Measurements from ENCODE around the gene MAOA.
"Not testable (repeated sequence)": the region's sequence is repeated elsewhere in the genome, so short reads cannot be mapped to it uniquely, and the experiment has no call there.

MAOA gene

DNA sequence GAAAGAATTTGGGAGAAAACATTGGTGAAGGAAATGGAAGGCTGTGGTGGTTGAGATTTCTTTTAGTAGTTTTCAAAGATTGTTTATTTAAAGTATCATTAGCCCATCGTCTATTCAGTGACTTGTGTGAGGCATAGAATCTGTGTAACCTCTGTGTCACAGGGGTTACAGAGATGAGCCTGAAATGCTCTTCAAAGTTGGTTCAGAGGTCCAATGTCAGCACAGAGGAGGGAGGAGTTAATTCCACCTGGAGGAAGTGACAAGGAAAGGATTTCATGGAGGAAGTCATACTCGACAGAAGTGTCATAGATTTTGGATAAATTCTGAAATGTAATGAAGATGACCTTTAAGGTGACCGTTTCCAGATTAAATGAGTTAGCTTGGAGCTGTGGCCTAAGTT lies 8.2 kb downstream of the MAOA start:
- DNase-seq: no peak

DNA sequence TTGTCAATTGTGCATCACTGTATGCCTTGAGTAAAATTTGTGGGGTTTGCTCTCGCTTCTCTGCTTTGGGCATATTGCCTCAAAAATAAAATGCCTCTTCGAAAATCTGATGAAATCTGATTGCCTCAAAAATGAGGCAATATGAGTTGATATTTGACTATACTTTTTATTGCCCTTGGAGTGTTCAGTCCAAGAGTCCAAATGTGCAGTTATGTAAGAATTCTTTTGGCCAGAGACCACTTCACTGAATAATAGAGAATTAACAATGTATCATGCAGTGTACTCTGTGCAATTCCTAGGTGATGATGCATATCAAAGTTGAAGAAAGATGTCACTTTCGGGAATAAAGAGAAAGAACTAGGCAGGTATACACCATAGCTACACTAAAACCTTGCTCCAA lies 8.6 kb downstream of the MAOA start:
- DNase-seq: no peak

DNA sequence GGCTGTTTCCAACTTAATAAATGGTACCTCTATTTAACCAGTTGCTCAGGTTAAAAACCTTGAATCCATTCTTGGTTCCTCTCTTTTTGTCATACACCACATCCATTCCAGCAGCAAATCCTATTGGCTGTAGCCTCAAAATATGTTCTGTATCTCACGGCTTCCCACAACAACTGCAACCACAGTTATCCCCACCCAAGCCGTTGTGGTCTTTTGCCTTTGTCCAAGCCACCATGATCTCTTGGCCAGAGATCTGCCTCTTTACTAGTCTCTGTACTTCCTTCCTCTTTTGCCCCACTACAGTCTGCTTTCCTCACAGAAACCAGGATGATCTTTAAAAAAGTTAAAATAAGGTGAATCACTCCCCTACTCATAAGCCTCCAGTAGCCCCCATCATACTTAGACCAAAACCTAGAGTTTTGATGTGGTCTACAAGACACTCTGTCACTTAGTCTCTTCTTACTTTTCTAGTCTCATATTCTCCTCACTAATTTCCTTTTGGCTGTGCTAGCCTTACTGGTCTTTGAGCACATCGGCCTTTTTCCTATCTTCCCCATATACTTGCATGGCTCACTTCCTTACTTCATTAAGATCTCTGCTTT lies 10.3 kb downstream of the MAOA start:
- no peak for DNase-seq

DNA sequence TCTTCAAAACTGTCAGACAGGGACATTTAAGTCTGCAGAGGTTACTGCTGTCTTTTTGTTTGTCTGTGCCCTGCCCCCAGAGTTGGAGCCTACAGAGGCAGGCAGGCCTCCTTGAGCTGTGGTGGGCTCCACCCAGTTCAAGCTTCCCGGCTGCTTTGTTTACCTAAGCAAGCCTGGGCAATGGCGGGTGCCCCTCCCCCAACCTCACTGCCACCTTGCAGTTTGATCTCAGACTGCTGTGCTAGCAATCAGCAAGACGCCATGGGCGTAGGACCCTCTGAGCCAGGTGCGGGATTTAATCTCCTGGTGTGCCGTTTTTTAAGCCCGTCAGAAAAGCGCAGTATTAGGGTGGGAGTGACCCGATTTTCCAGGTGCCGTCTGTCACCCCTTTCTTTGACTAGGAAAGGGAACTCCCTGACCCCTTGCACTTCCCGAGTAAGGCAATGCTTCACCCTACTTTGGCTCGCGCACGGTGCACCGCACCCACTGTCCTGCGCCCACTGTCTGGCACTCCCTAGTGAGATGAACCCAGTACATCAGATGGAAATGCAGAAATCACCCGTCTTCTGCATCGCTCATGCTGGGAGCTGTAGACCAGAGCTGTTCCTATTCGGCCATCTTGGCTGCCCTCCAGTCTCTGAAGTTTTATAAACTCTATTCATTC lies 20.0 kb downstream of the MAOA start:
- DNase-seq: not testable (repeated sequence)

DNA sequence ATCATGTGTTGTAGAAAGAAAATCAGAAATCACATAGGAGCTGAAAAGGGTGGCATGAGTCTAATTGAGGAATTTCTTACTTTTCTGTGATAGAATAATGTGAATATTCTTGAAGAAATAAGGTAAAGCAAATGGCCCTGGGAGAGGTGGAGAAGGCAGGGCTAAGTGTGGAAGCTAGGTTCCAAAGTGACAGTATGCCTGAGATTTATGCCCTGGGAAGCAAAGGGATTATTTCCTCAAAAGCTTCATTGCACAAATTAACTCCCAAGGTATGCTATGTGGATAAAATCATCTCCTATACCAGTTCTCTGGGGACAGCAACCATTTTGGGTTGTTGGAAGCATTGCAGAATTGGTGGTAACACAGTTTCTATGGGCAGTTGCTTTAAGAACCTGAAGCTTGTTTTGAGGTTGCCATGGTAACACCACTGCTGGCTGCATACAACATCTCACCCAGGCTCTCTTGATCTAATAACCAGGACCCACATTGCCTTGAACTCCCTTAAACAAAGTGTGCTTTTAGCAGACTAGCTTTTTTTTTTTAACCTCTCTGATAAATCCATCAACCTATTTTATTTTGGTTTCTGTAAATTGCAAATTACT lies 21.0 kb downstream of the MAOA start:
- peak; percentile 31 for DNase-seq

DNA sequence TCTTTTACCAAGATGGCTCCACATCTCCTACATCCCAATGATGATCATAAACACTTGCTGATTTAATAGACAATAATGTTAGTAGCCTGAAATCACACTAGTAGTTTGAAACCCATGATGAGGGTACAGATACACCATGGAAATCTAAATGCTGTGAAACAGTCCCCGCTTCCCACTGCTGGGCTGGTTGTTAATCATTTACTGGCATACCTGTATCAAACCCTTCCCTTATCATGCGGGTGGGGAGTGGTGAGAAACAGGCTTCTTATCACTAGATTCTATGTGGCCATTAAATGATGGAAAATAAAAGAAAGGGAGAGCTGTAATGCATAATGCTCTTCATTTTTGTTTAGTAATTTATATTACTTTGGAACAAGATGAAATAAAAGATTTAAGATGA lies 21.9 kb downstream of the MAOA start:
- DNase-seq: no peak

DNA sequence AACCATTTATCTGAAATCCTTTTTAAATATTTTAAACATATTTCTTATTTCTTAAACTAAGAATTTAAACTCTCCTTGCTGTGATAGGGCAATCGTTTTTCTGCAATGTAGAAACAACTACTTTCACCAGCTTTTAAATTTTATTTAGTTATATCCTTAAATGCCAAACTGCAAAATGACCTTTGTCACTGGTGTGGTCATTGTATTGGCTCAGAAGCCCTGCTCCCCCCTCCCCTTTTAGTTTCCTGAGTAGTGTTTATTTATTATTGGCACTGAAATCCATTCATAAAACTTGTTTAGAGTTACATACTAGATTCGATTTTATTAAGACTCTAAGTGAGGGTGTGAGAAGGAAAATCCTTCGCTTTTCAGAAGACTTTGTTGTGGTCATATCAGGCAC lies 23.0 kb downstream of the MAOA start:
- DNase-seq: no peak

DNA sequence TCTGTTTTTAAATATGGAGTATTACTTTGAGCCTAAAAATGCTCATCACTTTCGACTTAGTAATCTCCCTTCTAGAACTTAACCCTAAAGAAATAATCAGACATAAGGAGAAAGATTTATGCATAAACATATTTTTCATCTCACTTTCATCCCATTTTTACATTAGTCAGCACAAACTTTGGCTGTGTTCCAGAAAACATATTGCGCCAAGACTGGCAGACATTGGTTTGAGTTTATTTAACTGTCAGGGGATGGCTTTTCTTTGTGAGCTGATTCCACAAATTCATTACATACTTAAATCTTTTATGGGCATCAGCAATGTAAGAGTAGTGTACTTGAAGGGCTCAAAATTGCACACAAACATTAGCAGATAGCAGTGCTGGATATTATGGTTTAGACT lies 23.7 kb downstream of the MAOA start:
- no peak for DNase-seq

DNA sequence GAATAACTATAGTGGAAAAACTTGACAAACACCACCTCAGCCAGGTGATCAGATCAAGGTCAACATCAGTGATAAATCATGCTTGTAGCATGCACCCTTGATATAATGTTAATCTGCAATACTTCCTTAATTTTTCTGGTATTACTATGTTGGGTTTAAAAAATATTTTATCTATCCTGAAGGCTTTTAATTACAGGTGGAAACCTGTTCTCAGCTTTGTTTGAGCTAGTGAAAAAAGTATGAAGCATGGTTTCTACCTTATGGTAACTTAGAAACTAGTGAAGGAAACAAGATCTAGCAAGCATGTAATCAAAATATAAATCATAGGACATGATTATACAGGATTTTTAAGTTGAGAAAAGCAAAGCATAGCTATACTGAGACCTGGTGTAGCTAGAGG lies 26.6 kb downstream of the MAOA start:
- no peak for DNase-seq

DNA sequence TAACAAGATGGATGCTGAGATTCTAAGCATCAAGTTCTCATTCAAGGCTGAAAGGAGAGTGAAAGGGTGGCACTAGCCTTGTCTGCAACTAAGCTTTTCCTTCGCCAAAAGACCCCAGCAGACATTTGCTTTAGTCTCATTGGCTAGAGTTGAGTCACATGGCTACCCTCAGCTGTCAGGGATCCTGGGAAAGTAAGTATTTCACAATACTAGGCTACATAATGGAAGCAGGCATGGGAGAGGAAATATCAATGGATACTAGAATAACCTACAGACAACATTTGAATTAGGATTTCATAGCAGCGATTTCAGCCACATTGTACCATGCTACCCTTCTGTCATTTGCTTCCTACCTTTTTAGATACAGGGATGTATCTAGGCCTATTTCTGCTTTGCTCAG lies 29.1 kb downstream of the MAOA start:
- DNase-seq: no peak

DNA sequence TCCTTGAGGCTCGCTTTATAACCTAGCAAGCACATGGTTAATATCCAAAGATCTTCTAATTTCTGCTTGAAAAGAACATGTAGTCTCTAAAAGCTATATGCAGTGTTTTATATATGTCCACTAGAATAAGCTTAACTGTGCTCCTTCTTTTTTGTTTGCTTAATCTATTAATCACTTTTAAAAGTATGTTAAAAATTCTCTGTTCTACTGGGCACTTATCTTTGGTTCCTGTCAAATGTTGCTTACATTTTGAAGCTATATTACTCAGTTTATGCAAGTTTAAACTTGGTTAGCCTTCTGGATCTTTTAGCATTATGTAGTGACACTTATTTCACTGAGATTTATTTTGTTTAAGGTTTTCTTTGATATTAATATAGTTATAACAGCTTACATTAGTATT lies 32.5 kb downstream of the MAOA start:
- no peak for DNase-seq

DNA sequence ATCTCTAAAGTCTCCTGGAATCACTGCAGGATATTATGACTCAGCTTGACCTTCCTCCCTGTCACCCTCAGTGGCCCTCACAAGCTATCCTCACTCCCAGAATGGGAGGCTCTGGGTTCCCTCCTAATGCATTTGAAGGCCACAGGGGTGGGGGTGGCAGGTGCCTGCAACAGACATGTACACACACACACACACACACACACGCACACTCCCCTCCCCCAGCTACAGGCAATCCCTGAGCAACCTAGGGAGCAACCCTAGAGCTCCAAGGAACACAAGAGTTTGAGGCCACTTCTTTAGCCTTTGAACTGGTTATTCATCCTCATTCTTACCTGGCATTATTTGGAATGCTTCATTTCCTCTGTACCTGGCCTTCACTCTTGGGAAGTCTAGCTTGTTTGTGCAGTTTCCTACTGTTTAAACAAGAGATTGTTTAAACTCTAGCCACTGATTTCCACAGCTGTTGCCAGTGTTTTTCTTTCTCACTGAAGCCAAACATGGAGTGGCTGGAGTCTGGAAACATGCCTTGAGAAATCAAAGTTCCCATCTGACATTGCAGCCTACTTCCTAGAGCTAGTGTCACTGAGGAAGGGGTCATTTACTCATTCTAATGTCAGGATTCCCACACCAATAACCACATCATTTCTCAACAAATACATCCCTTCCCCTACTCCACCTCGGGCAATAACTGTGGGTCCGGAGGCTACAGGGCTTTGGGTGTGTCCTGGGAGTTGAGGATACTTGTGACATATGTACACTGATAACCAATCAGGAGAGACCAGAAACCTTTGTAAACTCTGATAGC lies 37.7 kb downstream of the MAOA start:
- no peak for DNase-seq

DNA sequence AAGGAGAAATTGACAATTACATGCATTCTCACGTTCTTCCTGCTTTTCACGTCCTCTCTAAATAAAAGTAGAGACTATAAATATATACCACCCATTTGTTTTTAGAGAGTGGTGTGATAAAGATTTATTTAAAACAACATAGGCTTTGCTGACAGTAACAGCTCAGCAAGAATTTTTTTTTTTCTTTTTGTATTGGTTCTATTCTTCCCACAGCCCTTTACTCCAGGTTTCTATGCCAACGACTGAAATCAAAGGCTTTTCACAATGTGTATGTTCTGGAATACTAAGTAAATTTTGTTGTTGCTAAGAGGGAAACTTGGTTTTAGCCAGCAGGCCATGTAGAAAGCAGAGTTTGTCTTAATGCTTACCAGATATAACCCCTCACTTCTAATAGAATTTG lies 43.4 kb downstream of the MAOA start:
- no peak for DNase-seq

DNA sequence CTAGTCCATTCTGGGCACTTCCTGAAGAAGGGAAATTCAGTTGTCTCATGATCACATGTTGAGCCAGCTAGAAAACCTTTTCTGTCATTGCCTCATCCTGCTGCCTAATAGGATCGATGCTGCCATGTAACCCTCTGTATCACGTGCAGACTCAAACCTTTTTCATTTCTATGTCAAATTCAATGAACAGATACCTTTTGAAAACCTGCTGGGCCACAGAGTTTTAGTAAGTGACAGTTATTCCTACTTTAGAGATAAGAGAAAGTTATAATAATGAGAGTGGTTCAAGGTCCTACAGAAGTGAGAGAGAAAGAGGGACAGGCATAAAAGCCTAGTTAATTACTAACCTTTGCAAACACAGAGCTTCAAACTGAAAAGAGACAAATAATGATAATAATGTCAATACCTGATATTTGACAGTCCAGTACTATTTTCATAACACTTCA lies 46.0 kb downstream of the MAOA start:
- DNase-seq: no peak

DNA sequence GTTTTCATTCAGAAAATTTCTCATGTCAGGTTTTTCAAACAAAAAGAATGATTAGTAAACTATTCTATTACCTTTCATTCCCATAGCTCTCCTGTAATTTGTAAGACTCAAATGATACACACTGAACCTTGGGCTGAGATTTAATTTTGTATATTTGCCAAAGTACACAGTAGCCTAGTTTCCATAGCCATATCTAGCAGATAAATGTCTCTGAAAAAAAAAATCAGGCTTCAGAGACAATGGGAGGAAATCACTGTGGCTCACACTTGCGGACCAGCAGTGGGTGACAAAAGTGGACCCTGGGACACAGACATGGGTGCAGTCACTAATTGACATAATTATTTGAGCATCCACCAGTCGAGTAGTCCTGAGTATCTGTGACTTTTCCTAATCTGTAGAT lies 46.6 kb downstream of the MAOA start:
- DNase-seq: no peak

DNA sequence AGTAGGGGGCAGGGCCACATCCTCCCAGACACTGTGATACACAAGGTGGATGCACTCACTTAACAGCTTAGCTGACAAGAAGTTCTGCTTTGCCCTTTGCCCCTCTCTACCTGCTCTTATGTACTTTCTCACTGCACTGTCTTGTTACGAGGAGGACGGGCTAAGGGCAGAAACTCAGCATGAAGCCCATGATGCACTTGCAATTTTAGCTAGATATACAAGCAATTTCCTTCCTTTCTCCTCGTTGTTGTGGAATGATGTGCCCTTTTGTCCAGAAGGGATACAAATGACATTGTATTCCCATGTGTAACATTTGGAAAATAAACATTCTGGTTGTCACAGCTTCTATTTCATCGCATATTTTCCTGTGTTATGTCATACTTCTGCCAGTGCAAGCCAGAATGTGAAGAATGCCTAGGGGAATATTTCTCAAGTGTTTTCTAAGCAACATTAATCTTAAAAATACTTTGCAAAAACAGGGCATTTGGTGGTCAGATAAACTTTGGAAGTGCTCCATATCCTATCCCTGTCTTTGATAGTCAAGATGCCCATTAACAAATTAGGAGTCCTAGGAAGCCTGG lies 47.2 kb downstream of the MAOA start:
- no peak for DNase-seq

DNA sequence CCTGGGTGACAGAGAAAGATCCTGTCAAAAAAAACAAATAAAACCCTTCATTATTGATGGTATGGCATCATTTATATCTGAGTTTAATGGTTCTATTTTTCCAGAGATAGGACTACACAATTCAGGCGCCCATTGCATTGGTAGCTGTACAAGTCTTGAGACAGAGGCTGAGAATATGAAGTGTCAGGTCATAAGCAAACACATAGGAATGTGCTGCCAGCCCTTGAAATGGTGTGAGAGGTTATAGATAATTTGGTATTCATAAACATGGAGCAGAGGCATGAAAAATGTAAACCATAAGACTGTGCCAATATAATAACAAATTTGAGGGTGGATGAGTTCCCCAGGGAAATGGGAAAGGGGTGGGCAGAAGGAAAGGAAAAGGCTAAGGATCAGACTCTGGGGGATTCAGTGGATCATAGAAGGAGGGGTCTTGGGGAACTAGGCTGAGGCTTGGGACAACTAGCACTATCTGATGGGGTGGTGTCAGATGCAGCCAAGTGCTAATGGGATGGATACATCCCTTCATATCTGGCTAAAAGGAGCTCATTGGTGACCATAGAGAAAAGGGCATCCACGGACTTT lies 50.8 kb downstream of the MAOA start:
- no peak for DNase-seq

DNA sequence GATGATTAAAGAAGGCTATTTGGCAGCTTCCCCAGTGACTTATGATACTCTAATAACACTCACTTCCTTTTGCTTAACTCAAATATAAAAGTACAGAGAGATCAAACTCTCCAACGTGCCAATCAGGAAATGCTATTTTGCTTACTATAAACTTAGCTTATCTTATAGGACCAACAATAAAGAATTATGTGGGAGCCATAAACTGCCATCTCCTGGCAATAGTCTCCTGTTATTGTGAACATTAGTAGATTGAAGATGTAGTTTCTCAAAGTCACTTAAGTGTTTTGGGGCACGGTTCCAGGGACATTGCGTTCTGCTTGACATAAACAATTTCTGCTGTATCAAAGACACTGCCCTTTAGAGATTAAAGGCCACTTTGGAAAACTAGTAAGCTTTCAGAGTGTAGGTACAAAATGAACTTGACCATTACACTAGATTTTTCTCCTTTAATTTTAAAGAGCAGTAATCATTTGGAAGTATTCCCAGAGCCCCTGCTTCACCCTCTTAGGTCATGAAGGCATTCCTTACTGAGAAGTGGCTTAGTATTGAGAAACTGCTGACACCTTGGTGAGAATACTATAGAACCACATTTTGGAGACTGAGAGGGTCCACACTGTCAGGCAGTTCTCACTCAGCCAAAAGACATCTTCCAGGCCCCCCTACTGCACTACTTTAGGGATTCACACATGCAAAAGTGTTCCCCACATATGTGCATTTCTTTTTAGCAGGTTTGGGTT lies 51.9 kb downstream of the MAOA start:
- DNase-seq: no peak

DNA sequence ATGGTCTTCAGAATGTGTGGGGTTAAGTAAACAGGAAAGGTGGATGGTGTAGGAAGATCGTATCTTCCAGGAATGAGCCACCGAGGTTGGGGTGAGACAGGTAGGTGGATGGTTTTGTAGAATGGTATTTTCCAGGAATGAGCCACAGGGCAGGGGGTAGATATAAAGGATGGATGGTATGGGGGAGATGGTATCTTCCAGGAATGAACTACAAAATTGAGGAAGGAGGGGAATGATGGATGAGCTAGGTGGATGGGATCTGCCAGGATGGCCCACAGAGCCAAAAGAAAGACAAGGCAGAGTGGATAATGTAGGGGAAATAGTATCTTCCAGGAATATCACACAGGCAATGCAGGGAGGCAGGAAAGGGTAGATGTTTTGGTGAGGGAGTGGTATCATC lies 60.0 kb downstream of the MAOA start:
- no peak for DNase-seq

DNA sequence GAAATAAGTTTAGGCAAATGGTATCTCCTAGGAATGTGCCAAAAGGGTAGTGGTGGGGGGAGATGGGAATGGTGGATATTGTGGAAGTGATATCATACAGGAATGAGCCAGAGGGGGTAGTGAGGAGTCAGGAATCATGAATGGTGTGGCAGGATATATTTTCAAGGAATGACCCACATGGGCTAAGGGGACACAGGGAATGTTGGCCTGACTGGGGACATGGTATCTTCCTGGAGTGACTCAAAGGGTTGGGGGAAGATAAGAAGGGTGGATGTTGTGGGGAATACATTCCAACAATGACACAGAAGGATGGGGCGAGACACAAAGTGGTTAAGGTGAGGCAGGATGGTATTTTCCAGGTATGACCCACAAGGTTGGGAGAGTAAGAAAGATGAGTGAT lies 60.6 kb downstream of the MAOA start:
- DNase-seq: no peak

DNA sequence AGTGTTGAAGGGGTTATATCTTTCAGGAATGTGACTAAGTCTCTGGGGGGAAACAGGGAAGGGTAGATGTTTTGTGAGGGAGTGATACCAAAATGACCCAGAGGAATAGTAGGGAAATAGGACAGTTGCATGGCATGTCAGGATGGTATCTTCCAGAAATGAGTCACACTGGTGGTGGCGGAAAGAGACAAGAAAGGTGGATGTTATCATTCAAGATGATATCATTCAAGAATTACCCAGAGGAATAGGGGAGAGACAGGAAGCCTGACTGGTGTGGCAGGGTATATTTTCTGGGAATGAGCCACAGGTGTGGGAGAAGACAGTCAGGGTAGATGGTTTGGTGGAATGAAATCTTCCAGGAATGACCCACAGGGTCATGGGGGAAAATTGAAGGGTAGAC lies 61.1 kb downstream of the MAOA start:
- no peak for DNase-seq

DNA sequence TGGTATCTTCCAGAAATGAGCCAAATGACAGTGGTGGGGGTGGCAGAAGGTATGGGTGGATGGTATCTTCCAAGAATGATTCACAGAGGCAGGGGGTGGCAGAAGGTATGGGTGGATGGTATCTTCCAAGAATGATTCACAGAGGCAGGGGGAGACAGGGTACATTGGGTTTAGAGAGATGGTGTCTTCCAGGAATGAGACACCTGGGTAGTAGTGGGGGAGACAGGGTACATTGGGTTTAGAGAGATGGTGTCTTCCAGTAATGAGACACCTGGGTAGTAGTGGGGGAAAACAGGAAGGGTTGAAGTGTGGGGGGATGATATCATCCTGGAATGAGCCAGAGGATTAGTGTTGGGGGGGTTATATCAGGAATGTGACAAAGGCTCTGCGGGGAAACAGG lies 62.0 kb downstream of the MAOA start:
- DNase-seq: no peak

Measured in retina (tissue), 1 donor.